Measurements from ENCODE around the gene DOCK10.

Gene DOCK10

GRCh38 chr2:224753743-224754540 is 288.3 kb downstream of the DOCK10 start:
- no peak for DNase-seq

GRCh38 chr2:224751996-224752698 is 290.1 kb downstream of the DOCK10 start:
- no peak for DNase-seq

GRCh38 chr2:224749136-224749535 is 293.1 kb downstream of the DOCK10 start:
- no peak for DNase-seq

- no peak for DNase-seq
Measured at GRCh38 chr2:224747765-224748164, 294.5 kb downstream of the DOCK10 start.

GRCh38 chr2:224736227-224736626 is 306.0 kb downstream of the DOCK10 start:
- no peak for DNase-seq

GRCh38 chr2:224734949-224735348 is 307.3 kb downstream of the DOCK10 start:
- no peak for DNase-seq

GRCh38 chr2:224731665-224732064 is 310.6 kb downstream of the DOCK10 start:
- no peak for DNase-seq

GRCh38 chr2:224729435-224729834 is 312.8 kb downstream of the DOCK10 start:
- DNase-seq = no peak

- DNase-seq = no peak
Measured at GRCh38 chr2:224724331-224724730, 317.9 kb downstream of the DOCK10 start.

GRCh38 chr2:224723586-224724217 is 318.6 kb downstream of the DOCK10 start:
- DNase-seq = no peak

GRCh38 chr2:224722770-224723169 is 319.5 kb downstream of the DOCK10 start:
- DNase-seq = no peak

- no peak for DNase-seq
Measured at GRCh38 chr2:224722250-224722649, 320.0 kb downstream of the DOCK10 start.

GRCh38 chr2:224716921-224717320 is 325.3 kb downstream of the DOCK10 start:
- DNase-seq = no peak

- DNase-seq = no peak
Measured at GRCh38 chr2:224716201-224716600, 326.1 kb downstream of the DOCK10 start, which contains the start of gene CCDC195. Gene CCDC195, minus strand, starts transcription at chr2:224716365. Its CDS starts 0 bp downstream, at chr2:224716365.

Measured in NCI-H146 (cell line).